Measurements from ENCODE around the gene DUSP16.

Gene DUSP16

GRCh38 chr12:12520273-12520672 lies 42.4 kb downstream of the DUSP16 start:
- Histone ChIP-seq H3K36me3 (peaks cover 16% of the 10 kb centered on the region), H3K4me3 (ENCODE audit: low read depth, low read length) (no peak overlapping the region), H3K27ac (no peak overlapping the region), H3K9me3 (ENCODE audit: severe bottlenecking) (no peaks in the 10 kb centered on the region), H3K27me3 (ENCODE audit: insufficient read depth, low read depth, severe bottlenecking) (no peaks in the 10 kb centered on the region)
- TF ChIP-seq CTCF (IDR thresholded peaks at IDR 0.05; ENCODE audit: low read depth, low read length) = no peak
- no peak for DNase-seq

GRCh38 chr12:12519354-12519998 lies 43.2 kb downstream of the DUSP16 start:
- DNase-seq = no peak
- no peak overlapping the region for H3K4me3 ChIP-seq (ENCODE audit: low read depth, low read length)
- peaks cover 16% of the 10 kb centered on the region for H3K36me3 ChIP-seq
- no peaks in the 10 kb centered on the region for H3K9me3 ChIP-seq (ENCODE audit: severe bottlenecking)
- no peak for TF ChIP-seq CTCF (IDR thresholded peaks at IDR 0.05; ENCODE audit: low read depth, low read length)
- no peaks in the 10 kb centered on the region for H3K27me3 ChIP-seq (ENCODE audit: insufficient read depth, low read depth, severe bottlenecking)
- no peak overlapping the region for H3K27ac ChIP-seq

- no peak for TF ChIP-seq CTCF (IDR thresholded peaks at IDR 0.05; ENCODE audit: low read depth, low read length)
- H3K27ac ChIP-seq = no peak overlapping the region
Observed at GRCh38 chr12:12518919-12519318, 43.7 kb downstream of the DUSP16 start.

GRCh38 chr12:12518464-12518845 lies 44.2 kb downstream of the DUSP16 start:
- Histone ChIP-seq H3K9me3 (ENCODE audit: severe bottlenecking) (no peaks in the 10 kb centered on the region), H3K27ac (no peak overlapping the region), H3K36me3 (peaks cover 16% of the 10 kb centered on the region), H3K4me3 (ENCODE audit: low read depth, low read length) (no peak overlapping the region), H3K27me3 (ENCODE audit: insufficient read depth, low read depth, severe bottlenecking) (no peaks in the 10 kb centered on the region)
- DNase-seq = no peak
- TF ChIP-seq CTCF (IDR thresholded peaks at IDR 0.05; ENCODE audit: low read depth, low read length) = no peak

More at GRCh38 chr12:12518919-12519318, 43.7 kb downstream of the DUSP16 start:
- Histone ChIP-seq H3K4me3 (ENCODE audit: low read depth, low read length) (no peak overlapping the region), H3K27me3 (ENCODE audit: insufficient read depth, low read depth, severe bottlenecking) (no peaks in the 10 kb centered on the region), H3K36me3 (peaks cover 16% of the 10 kb centered on the region), H3K9me3 (ENCODE audit: severe bottlenecking) (no peaks in the 10 kb centered on the region)
- no peak for DNase-seq

- Histone ChIP-seq H3K4me3 (ENCODE audit: low read depth, low read length) (no peak overlapping the region), H3K27me3 (ENCODE audit: insufficient read depth, low read depth, severe bottlenecking) (no peaks in the 10 kb centered on the region), H3K27ac (no peak overlapping the region), H3K9me3 (ENCODE audit: severe bottlenecking) (no peaks in the 10 kb centered on the region), H3K36me3 (peaks cover 4% of the 10 kb centered on the region)
- DNase-seq = no peak
- TF ChIP-seq CTCF (IDR thresholded peaks at IDR 0.05; ENCODE audit: low read depth, low read length) = no peak
Observed at GRCh38 chr12:12513416-12514006, 49.2 kb downstream of the DUSP16 start.

All from WERI-Rb-1 (cell line).